Ishikawa (cell line): ENCODE measurements around the gene XRCC1.

Experiments used
- EP300 ChIP-seq: IDR thresholded peaks from 2 replicates; pipeline ENCODE4 v1.6.1; 2012; ENCODE audit warnings: borderline replicate concordance
- NFIC ChIP-seq: IDR thresholded peaks from 2 replicates; pipeline ENCODE4 v1.6.1; 2012
- TEAD4 ChIP-seq: IDR thresholded peaks from 2 replicates; pipeline ENCODE4 v1.6.1; 2012
- TF ChIP-seq, protein P1 (sequence below): IDR thresholded peaks from 2 replicates; pipeline ENCODE4 v1.6.1; 2012; ENCODE audit warnings: low read depth, mild to moderate bottlenecking
- TF ChIP-seq, protein P2 (sequence below): IDR thresholded peaks from 2 replicates; pipeline ENCODE4 v1.6.1; 2012

DNA sequence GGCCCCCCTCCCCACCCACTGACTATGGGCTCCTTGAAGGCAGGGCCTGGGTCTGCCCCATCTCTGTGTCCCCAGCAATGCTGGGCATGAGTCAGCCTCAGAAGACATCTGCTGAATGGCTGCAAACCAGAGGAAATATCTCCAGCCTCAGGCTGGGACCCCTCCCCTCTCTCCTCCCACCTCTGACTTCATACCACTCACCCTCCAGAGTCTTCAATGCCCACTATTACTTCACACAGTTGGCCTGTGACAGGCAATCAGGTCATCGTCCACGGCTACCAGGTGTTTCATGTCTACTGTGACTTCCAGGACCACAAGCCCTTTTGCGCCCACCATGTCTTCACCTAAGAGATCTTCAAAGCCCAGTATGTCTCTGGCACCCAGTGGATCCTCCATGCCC lies 36.5 kb upstream of the XRCC1 start, which contains the start of gene SRRM5:
- TF ChIP-seq, protein P1, sequence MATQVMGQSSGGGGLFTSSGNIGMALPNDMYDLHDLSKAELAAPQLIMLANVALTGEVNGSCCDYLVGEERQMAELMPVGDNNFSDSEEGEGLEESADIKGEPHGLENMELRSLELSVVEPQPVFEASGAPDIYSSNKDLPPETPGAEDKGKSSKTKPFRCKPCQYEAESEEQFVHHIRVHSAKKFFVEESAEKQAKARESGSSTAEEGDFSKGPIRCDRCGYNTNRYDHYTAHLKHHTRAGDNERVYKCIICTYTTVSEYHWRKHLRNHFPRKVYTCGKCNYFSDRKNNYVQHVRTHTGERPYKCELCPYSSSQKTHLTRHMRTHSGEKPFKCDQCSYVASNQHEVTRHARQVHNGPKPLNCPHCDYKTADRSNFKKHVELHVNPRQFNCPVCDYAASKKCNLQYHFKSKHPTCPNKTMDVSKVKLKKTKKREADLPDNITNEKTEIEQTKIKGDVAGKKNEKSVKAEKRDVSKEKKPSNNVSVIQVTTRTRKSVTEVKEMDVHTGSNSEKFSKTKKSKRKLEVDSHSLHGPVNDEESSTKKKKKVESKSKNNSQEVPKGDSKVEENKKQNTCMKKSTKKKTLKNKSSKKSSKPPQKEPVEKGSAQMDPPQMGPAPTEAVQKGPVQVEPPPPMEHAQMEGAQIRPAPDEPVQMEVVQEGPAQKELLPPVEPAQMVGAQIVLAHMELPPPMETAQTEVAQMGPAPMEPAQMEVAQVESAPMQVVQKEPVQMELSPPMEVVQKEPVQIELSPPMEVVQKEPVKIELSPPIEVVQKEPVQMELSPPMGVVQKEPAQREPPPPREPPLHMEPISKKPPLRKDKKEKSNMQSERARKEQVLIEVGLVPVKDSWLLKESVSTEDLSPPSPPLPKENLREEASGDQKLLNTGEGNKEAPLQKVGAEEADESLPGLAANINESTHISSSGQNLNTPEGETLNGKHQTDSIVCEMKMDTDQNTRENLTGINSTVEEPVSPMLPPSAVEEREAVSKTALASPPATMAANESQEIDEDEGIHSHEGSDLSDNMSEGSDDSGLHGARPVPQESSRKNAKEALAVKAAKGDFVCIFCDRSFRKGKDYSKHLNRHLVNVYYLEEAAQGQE: no peak
- TF ChIP-seq TEAD4 (no peak), NFIC (no peak), EP300 (no peak)
- TF ChIP-seq, protein P2, sequence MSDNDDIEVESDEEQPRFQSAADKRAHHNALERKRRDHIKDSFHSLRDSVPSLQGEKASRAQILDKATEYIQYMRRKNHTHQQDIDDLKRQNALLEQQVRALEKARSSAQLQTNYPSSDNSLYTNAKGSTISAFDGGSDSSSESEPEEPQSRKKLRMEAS: no peak
